OCI-LY7 (cell line): ENCODE results near the gene RGMB.

ENCODE experiments used
- EZH2phosphoT487 ChIP-seq: fragments of 200-600 bp; sonication (generic); IDR thresholded peaks from 2 replicates; pipeline ENCODE4 v1.6.1; 2018; ENCODE audit warnings: low read depth, borderline replicate concordance, mild to moderate bottlenecking, mixed run types, antibody characterized with exemption, low read length, moderate library complexity, mixed read lengths
- TF ChIP-seq, protein P1 (sequence below): fragments of 200-600 bp; sonication (generic); conservative IDR thresholded peaks from 2 replicates; pipeline ENCODE4 v1.5.1; 2014; ENCODE audit warnings: mild to moderate bottlenecking, antibody characterized with exemption, low read length, moderate library complexity, mixed read lengths

DNA sequence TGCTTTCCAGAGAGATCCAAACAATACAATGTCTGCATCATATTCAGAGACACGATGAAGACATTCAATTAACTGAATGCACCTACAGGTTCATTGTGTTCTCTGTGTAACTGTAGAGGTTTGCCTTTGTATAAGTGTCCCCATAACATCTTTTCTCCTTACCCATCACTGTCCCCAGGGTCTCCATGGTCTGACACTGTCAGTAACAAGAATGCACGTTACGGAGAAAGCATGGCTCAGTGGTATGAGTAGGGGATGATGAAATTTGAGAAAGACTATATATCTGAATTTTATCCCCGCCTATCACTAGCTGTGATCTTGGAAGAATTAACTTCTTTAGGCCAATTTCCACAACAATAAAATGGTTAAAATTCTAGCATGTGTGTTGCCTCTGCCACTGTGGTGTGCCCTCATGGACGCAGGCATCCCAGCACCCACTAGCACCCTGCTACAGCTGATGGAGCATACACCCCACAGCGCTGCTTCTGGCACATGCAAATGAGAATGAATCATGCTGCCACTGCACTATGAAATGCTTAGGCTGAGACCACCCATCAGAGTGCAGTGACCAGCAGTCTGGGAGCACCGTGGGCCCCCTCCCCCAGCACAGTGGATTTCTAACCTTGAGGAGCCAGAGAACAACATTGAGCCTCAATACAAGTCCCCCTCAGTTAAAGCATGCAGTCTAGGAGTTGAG is 54.3 kb downstream of the RGMB start:
- TF ChIP-seq, protein P1, sequence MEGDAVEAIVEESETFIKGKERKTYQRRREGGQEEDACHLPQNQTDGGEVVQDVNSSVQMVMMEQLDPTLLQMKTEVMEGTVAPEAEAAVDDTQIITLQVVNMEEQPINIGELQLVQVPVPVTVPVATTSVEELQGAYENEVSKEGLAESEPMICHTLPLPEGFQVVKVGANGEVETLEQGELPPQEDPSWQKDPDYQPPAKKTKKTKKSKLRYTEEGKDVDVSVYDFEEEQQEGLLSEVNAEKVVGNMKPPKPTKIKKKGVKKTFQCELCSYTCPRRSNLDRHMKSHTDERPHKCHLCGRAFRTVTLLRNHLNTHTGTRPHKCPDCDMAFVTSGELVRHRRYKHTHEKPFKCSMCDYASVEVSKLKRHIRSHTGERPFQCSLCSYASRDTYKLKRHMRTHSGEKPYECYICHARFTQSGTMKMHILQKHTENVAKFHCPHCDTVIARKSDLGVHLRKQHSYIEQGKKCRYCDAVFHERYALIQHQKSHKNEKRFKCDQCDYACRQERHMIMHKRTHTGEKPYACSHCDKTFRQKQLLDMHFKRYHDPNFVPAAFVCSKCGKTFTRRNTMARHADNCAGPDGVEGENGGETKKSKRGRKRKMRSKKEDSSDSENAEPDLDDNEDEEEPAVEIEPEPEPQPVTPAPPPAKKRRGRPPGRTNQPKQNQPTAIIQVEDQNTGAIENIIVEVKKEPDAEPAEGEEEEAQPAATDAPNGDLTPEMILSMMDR, result no peak
- TF ChIP-seq EZH2phosphoT487, result no peak
